GM19455 (cell line): ENCODE data around the gene BMPER.

Source experiments
- ATAC-seq: cut with Tn5 transposase; IDR thresholded peaks from one replicate; pipeline ENCODE4 v1.9.1; 2021; ENCODE audit not compliant: unreplicated experiment

BMPER gene

GRCh38 chr7:34016876-34017275, 111.5 kb downstream of the BMPER start:
- no peak for ATAC-seq

- ATAC-seq, result no peak
Measured at GRCh38 chr7:34019301-34019790, 114.0 kb downstream of the BMPER start.

DNA sequence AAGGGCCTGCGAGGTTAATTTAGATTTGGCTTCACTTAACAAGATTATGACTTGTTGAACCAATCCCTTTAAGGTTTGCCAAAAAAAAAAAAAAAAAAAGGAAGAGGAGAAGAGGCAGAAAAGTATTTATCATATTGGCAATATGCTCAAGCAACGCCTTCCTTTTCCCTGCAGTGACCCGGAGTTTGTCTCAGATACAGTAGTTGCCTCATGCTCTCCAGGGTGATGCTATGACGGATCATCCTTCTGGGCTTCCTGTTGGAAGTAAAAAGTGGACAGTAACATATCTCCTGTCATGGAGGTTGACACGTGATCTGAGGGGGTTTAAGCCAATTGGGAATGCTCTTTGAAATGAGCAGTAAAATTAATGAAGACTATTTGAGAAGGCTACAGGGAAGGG, 117.3 kb downstream of the BMPER start:
- no peak for ATAC-seq

- ATAC-seq, result no peak
Measured at GRCh38 chr7:34025600-34025999, 120.3 kb downstream of the BMPER start.

DNA sequence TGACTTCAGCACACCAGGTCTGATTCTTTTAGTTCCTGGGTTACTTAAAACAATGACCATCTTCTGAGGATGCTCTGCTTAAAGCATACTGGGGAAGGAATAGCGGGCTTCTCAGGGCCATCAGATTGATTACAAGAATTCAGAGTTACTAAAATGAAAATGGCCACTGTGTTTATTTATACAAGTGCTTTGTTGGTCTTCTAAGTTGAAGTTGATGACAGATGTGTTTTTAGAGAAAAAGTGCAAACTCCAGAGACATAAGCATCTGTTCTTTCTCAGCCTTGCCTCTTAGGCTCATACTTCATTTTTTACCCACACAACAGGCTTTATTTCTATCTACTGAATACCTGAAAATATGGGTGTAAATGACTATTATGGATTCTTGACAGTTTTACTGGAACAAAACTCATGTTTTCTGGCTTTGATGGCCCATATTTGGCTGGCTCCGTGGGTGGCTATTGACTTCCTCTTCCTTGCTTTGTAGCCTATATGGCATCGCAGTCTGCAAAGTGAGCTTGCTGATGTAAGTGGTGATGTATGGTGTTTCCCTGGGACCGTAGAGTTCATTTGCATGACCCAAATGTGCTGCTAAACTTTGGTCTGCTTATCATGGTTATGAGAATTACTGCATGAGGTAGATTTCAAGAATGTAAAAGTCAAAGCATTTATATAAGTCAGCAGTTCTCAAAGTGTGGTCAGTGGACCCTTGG, 121.3 kb downstream of the BMPER start:
- no peak for ATAC-seq

DNA sequence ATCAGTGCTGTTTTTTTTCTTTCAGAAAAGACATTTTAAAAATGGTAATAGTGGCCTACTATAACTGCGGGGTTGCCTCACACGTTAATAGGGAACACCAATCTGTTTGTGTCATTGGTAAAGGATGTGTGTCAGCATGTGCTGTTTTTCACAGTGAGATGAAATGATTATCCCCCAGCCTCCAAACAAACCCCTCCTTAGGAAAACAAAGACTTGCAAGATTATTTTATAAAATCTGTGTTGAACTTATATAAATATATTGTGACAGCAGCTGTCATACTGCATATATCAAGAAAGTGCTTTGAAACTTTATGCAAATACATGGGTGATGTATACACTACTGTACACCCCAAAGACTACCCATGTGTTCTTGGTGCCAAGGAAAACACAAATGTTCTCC, 125.8 kb downstream of the BMPER start:
- ATAC-seq, result no peak

- no peak for ATAC-seq
Measured at GRCh38 chr7:34034728-34035127, 129.4 kb downstream of the BMPER start.

DNA sequence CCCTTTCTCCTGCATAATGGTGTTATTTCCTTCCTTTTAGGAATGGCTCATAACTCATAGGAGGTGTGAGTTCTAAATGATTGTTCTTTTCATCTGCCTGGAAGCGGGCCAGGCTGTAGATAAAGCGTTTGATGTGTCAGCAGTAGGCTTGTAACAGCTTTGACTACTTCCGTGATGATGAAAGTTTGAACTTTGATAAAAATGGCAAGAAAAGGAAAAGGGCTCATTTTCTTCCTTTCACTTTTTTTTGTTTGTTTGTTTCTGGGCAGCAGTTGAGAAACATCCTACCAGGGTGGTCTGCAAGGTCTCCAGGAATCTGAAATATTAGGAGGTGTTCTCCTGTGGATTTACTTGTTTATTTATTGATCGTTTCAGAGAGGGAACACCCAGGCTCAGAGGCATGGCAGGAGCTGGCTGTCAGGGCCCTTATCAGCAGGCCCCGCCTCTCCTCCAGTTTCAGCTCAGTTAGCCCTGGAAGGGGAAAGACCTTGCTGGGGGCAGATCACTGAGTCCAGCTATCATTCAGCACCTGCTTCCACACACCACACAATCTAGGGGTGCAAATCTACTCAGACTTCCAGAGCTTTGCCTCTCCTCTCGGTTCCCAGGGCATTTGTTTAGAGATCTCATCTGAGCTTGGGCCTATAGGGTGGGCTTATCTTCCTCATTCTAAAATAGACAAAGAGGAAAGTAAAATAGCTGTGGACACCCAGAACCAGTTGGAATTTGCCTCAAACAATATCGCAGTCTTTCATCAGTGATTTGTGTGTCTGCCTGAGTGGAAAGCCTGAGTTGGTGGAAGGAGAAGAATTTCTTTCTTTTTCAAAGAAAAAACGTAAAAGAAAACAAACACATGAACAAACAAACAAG, 130.9 kb downstream of the BMPER start:
- ATAC-seq, result no peak

DNA sequence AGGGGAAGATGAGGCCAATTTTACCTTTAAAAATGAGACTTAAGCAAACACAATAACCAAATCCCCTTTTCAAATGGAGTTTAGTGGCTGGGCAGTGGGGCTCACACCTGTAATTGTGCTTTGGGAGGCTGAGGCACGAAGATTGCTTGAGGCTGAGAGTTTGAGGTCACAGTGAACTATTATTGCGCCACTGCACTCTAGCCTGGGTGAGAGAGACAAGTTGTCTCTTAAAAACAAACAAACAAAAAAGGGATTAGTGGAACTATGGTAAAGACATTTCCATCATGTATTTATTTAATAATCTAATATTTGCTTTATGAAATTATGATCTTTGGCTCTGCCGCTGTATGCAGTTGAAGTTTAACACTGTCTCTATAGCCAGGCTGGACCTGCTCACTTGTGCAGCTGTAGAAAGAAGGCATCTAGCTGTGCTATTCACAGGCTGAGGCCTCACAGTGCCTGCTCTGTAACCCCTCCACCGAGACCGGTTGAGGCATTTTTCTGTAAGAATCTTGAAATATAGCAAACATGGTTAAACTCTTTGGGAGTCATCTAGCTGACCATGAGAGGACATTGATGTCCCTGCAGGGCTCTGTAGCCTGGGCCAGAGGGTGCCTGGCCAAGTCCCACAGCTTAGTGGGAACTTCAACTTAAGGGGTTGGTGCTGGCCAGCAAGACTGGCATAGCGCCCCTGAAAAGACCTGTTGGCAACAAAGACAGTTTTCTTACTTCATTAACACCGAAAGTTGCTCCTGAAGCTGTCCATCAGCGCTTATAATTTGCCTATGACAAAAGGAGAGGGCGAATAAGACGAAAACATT, 131.8 kb downstream of the BMPER start:
- no peak for ATAC-seq

GRCh38 chr7:34038816-34039470, 133.6 kb downstream of the BMPER start:
- ATAC-seq, result no peak

GRCh38 chr7:34041707-34042106, 136.4 kb downstream of the BMPER start:
- no peak for ATAC-seq

DNA sequence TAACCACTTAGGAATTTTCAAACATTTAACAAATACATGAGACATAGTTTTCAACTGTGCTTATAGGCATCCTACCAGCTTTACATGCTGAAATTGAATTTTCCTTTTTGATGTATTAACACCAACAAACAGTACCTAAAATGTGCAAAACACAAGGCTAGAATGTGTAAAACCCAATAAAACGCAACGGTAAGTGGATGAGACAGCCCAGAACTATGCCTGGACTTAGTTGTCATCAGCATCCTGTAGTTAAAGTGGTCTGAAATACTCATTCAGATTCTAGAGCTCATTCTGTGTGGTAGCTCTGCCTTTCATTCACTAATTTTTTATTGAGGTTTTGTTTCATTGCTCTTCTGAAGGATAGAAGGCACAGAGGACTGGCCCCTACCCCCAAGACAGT, 137.1 kb downstream of the BMPER start:
- ATAC-seq, result no peak

GRCh38 chr7:34043461-34044305, 138.3 kb downstream of the BMPER start:
- ATAC-seq, result no peak

DNA sequence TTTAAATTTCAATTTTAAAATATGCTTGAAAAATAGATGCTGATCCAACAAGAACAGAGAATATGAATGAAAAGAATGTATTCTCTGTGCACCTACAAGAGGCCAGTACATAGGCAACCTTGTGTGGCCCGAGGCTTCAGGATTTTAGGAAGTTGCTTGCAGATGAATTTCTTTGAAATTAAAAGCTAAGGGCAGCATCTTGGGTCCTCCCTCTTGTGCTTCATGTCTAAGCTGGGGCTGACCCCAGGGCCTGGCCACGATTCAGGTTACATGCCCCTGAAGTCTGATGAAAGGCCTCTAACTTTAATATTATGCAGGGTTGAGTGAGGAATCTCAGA, 138.9 kb downstream of the BMPER start:
- ATAC-seq, result no peak

DNA sequence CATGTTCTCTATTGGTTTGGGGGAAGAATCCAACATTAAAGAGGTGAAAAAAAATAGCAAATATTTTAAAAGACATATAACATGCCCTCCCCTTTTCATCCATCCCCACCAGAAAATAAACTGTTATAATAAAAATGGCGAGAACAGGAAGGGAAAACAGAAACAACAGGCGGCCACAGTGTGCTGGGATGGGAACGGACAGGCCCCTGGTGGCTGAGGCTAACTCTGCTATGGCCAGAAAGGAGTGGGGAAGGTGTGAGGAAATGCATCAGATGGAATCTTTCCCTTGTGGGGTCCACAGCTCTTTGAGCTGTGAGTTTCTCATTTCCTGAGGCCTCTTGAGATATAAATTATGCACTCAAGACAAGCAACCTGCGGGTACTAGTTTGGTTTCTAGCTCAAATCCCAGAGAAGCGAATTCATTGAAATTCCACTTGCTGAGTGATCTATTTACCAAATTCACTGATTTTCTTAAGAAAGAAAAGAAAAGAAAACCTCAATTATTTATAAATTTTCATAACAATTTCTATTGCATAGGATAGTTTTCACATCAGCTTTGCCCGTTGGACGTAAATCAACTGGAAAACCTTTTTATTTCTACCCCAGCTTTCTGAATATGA, 139.5 kb downstream of the BMPER start:
- ATAC-seq, result no peak

DNA sequence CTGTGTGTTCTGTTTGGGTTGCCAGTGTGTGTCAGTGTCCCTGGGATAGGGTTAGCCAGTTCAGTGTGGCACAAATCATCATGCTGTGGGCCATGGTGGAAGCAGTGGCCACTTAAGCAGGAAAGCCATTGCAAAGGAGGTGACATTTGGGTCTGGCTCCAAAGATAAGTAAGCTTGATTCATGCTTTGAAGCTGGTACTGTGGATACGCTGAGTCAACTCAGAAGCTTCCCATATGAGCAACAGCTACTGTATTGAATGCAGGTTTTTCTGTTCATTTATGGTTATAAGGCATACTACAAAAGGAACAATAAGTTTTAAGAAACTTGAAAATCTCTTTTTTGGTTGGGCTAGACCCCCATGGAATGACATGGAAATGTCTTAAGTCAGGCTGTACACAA, 143.1 kb downstream of the BMPER start:
- no peak for ATAC-seq

DNA sequence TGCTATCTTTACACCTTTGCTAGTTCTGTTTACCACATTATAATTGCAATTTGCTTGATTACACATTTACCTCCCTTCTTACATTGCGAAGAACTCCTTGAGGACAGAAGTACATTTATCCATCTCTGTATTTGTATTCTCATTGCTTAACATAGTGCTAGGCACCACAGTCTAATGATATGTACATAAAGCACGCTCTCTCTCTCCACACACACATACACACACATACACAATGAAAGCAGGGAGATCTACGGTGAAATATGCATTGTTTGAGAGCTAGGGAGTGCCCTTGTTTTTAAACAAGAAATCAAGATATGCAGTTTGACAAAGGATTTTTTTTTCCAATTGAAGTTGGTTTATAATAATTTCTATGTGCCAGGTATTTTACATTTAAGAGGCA, 148.7 kb downstream of the BMPER start:
- ATAC-seq, result no peak

DNA sequence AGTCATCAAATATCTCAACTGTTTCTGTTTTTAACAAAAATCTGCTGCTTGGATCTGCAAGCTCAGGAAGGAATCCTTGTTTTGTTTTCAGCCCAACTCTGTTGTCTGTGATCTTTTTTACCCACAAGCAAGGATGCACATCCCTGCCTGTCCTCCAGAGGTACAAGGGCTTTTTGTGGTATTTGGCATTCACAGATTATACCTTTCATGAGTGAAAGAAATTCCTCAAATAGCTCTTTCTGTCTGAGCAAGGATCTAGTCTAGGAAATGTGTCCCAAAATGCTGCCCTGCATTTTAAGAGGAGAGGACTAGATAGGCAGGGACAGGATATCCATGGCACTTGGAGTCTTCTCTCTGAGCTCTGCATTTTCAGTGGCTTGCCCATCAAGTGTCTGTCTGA, 151.8 kb downstream of the BMPER start:
- ATAC-seq, result no peak

DNA sequence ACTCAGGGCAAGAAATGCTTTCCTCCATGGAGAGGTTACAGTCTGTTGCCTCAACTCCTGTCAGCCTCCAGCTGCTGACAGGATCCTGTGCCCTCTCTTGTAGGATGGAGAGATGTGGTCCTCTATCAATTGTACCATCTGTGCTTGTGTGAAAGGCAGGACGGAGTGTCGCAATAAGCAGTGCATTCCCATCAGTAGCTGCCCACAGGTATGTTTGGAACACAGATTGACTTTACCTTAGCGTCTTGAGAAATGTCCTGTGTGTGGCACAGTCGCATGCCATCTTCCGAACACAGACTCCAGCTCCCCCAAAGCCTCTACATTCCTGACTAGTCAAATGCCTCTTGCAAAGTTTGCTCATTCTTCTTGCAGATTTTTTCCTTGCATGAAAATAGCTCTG, 152.6 kb downstream of the BMPER start:
- ATAC-seq, result no peak

DNA sequence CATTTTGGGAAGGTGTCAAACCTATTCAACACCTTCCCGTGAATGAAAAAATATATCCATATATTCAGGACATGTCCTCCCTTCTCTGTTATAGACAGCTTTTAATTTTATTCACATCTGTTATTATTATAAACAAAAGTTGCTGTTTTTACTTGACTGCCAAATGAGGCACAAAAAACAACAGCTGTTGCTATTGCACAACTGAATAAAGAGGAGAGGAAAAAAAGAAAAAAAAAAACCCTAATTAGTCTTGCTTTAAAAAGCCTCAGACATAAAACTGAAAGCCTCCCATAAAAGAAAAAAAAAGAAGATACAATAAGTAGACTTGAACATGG, 153.4 kb downstream of the BMPER start:
- no peak for ATAC-seq
